ENCODE results near the gene PKHD1.

Gene PKHD1

GRCh38 chr6:52102405-52102804 lies 15.0 kb upstream of the PKHD1 start:
- no peak for DNase-seq

GRCh38 chr6:52098721-52099120 lies 11.3 kb upstream of the PKHD1 start:
- no peak for DNase-seq

DNA sequence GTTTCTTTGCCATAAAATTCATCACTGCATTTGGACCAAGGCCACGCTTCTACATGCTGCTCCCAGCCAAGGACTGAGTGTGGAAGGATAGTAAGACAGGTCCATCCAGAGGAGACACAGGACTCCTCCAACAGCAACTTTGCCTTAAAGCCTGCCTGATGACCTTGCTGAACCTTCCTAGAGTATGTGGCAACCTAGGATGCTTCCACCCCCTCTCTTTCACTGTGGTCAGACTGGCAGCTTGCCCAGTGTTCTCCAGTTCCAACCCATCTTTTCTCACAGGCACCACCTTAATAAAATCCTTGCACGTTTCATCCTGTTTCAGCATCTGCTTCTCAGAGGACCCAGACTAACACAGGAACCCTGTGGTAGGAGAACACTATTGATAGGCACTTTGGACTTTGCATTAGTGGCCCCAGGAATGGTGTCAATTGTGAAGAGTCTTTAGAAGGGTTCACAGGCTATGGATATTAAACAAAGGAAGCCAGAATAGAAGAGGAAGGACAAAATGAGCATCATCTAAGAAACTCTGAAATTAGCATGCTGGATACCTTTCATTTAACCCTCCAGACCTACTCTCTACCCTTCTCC lies 2.4 kb upstream of the PKHD1 start:
- no peak for DNase-seq

- no peak for DNase-seq
Measured at GRCh38 chr6:52086741-52087140, 672 bp downstream of the PKHD1 start.

DNA sequence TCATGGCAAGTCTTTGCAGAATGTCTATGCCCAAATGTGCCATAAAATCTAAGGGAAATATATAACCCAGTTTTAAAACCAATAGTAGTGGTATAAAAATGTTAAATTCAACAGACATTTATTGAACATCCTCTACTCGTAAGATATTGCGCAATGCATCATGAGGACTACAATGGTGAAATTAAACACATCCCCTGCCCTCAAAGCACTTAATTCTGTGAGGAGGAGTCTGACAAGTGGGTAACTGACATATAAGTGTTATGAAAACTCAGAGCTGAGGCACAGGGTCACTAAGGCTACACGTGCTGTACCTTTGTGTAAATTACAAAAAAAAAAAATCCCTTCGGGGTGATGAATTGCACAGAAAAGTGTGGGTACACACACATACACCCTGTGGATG lies 6.2 kb downstream of the PKHD1 start:
- DNase-seq, result no peak

DNA sequence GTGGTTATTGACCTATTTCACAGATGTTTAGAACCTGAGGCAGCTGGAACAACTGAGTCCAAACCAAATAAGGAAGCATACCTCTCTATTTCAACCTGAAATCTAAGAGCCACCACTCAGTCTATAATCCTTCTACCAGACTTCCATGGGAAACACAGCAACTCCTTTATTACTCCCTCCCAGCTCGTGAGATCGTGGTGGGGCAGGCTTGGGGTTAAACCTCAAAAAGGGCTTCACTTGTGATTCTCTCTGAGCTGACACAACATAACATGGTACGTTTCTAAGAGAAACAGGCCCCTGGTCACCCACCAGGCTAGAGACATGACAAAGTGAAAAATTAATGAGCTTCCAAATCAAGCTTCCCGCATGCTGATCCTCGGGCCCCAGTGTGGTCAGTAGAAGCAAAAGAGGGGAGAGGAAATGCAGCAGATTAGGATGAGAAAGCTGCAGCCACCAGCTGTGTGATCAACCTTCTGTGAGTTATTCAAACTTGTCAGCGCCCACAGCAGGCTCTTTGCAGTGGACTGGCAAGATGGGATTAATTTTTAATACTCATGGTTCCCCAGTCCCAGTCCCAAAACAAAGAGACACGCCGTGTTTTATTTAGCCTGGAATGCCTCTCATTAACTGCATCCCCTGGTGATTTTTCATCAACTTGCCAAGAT lies 9.3 kb downstream of the PKHD1 start:
- DNase-seq, result no peak

DNA sequence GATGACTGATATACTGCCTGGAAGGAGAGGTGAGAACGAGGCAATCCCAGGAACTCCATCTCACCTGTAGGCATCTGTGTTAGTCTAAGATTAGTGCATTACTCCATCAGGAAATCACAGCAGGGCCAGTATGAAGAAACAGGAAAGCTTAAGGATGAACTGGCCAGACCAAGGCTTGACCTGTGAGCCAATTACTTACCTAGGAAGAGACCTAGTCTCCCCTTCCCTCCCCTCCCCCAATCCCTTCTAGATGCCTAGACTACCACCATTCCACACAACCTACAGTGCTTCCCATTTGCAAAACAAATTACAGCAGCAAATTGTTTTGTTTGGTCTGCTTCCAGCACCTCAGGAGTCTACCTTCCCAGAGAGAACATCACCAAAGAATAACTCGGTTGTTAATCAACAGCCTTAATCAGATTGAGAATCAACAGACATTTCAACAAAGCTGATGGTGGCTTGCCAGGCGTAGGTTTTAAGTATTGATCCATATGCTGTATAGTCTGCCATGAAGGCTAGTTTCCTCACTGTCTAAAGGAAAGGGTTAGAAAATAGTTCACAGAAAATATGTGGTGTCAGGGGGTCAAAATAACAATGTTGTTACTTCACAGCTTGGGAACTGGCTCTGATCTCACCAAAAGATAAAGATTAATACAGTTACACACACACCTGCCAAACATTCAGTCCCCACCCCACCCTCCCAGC lies 10.1 kb downstream of the PKHD1 start:
- no peak for DNase-seq

GRCh38 chr6:52076791-52077179 lies 10.6 kb downstream of the PKHD1 start:
- no peak for DNase-seq

DNA sequence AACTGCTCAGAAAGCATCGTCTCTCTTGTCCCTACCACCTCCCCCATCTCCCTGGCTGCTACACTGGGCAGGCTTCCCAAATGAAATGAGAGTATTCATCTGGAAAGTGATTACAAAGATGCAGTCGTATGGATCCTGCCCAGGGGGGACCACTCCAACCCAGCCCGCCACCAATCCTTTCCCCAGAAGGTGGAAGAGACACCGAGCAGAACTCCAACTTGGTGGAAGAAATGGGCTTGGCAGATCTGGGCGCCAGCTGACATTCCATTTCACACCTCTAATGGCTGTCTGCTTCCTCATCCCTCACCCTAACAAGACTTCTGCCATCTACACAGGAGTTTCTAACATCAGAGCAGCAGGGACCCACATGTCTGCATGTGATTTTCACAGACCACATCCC lies 12.7 kb downstream of the PKHD1 start:
- DNase-seq, result no peak

DNA sequence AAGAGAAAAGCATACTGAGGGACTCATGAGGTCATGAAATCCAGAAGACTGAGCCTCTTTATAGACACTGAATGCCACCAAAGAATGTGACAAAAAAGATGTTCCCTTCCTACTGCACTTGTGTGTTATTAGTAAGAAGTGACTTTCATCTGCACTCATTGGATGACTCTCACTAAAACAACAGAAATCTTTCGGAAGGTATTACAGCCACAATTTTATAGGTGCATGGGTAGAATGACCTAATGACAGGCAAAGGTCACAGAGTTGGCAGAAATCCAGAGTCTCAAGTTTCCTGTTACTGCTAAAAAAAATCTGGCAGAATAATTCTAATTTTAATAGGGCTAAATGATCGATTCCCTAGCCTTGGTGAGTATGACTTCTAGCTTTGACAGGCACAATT lies 13.3 kb downstream of the PKHD1 start:
- no peak for DNase-seq

- no peak for DNase-seq
Measured at GRCh38 chr6:52065621-52066020, 21.8 kb downstream of the PKHD1 start.

- no peak for DNase-seq
Measured at GRCh38 chr6:52063584-52064344, 23.6 kb downstream of the PKHD1 start.

GRCh38 chr6:52061481-52061880 lies 25.9 kb downstream of the PKHD1 start:
- DNase-seq, result no peak

- no peak for DNase-seq
Measured at GRCh38 chr6:52059821-52060220, 27.6 kb downstream of the PKHD1 start.

- no peak for DNase-seq
Measured at GRCh38 chr6:52055451-52055850, 32.0 kb downstream of the PKHD1 start.

DNA sequence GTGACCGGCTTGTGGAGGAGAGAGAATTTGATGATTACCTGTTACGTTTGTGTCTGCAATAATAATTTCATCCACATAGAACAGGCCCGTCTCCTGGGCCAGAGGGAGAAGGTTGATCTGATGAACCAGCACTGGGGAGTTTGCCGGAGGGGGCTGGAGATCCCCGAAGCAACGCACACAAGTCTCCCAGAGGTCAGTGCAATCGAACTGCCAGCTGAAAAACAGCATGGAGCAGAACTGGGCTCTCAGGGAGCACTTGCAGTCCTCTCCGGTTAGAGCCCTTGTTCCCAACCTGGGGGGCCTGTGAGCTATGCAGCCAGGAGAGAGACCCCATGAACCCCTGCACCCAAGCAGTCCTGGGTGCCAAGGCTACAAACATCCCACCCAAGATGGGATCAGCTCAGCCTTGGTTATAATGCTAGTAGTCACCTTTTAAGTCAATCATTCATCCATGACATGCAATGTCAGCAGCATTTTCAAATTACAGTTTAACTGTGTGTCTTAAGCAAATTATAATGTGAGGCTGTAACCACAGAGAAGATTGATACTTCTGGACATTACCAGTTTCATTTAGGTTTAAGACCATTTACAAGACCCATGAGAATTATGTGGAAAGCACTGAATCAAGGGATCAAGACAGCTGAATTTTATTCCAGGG lies 34.2 kb downstream of the PKHD1 start:
- no peak for DNase-seq

GRCh38 chr6:52050051-52050405 lies 37.4 kb downstream of the PKHD1 start:
- DNase-seq, result no peak

DNA sequence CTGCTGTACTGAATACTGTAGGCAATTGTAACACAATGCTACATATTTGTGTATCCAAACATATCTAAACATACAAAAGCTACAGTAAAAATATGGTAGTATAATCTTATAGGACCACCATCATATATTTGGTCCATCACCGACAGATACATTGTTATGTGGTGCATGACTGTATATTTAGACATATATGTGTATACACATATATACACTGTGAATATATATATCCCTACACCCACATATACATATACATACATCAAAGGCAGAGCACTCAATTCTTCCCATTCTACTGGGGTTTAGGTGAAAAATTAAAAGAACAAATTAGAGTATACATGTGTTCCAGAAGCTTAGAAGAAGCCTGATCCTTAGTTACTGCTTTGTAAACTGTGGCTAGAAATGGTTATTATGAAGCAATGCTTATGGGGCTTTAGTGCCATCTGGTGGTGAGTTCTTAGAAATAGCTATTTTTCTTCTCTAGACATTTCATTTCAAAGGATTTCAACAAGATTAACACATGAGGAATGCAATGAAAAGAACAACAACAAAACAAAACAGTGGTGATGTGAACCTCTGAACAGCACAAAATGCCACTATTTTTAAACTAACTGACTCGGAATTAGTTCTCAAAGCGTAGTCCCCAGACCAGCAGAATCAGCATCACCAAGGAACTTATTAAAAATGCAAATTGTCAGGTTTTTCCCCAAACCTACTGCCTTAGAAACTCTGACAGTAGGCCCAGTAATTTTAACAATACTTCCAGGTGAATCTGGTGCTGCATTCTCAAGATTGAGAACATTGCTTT lies 38.0 kb downstream of the PKHD1 start:
- no peak for DNase-seq

DNA sequence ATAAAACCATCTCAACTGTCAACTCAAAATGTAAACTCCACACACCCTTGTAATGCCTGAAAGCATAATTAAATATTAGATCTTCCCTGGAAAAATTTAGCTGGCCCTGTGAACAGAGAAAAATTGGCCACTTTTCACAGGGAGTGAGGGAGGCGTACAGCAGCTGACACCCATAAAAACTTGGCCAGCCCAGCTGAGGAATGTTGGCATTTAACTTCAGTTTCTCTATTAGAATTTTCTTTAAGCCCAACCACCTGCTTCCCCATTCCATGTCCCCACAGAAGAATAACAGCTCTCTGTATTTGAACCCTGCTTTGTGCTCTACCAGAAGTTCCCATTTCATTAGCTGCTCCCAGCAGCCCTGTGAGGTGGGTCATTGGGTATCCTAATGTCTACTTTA lies 41.0 kb downstream of the PKHD1 start:
- DNase-seq, result no peak

- no peak for DNase-seq
Measured at GRCh38 chr6:52045481-52045880, 41.9 kb downstream of the PKHD1 start.

DNA sequence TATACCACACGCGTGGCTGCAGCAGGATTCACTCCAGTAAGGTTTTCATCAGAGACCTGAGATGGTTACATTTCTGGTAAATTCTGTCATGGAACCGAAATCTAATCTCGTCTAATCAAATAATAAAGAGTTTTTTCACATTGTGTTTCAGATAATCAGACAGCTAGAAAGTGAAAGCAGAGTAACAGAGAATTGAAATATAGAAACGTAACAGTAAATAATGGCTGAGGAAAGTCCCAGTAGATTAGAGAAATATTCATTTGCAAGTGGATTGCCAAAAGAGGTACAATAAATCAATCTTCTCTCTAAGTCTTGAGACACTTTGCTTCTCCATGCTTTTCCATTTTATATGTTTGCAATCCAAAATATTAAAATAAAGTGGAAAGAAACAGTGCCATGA lies 42.4 kb downstream of the PKHD1 start:
- DNase-seq, result no peak

GRCh38 chr6:52042141-52042885 lies 45.1 kb downstream of the PKHD1 start:
- no peak for DNase-seq

All from NCI-H1092 treated with DMSO at 0.1 percent for 48 hours (cell line).